Sigmoid colon (tissue), 7 donors: Measurements from ENCODE around the gene IL17D. TPM values are rescaled to one million over a fixed set of nuclear protein-coding genes. Genes with fewer than 3 reads are reported as not detected.
A peak's percentile ranks its signal among the peaks of the same experiment; 100 is the strongest.

Source experiments
- DNase-seq: peaks from one replicate; pipeline ENCODE4 v3.0.0-alpha.2; 2019
- H3K27ac ChIP-seq, 4 donors: fragments of 200-600 bp; sonication (generic); one replicate each; pipeline ENCODE4 v1.5.1; 2016 to 2019; ENCODE audit warnings: mild to moderate bottlenecking in 1 of 4
- H3K27me3 ChIP-seq, 3 donors: fragments of 200-600 bp; sonication (generic); one replicate each; pipeline ENCODE4 v1.5.1; 2019; ENCODE audit warnings: mild to moderate bottlenecking in 1 of 3
- H3K36me3 ChIP-seq, 4 donors: fragments of 200-600 bp; sonication (generic); one replicate each; pipeline ENCODE4 v1.5.1; 2016 to 2019
- H3K4me1 ChIP-seq, 4 donors: fragments of 200-600 bp; sonication (generic); one replicate each; pipeline ENCODE4 v1.5.1; 2017 to 2019
- H3K4me3 ChIP-seq, 4 donors: fragments of 200-600 bp; sonication (generic); one replicate each; pipeline ENCODE4 v1.5.1; 2017 to 2019; ENCODE audit warnings: mild to moderate bottlenecking in 2 of 4, moderate library complexity in 1 of 4
- H3K9me3 ChIP-seq, 4 donors: fragments of 200-600 bp in 3 of 4; sonication (generic) in 3 of 4; one replicate each; pipeline versions ENCODE4 v1.5.1 to v1.6.1; 2013 to 2019
- CTCF ChIP-seq, 4 experiments: fragments of 450-650 bp in 3 of 4; fragments of 200-600 bp in 1 of 4; IDR thresholded peaks; one replicate each; pipeline ENCODE4 v1.5.1; 2016 to 2019; ENCODE audit warnings: antibody characterized with exemption in 4 of 4, mild to moderate bottlenecking in 3 of 4, moderate library complexity in 2 of 4
- EP300 ChIP-seq, 4 donors: sonication (generic); formaldehyde crosslinking; IDR thresholded peaks; one replicate each; pipeline ENCODE4 v1.6.1; 2017; ENCODE audit warnings: antibody characterized with exemption in 4 of 4
- POLR2A ChIP-seq, 2 donors: fragments of 450-650 bp; IDR thresholded peaks; one replicate each; pipeline ENCODE4 v1.6.1; 2016; ENCODE audit warnings: antibody characterized with exemption in 2 of 2, mild to moderate bottlenecking in 2 of 2, moderate library complexity in 2 of 2
- POLR2AphosphoS5 ChIP-seq, 4 donors: sonication (generic); formaldehyde crosslinking; IDR thresholded peaks; one replicate each; pipeline ENCODE4 v1.6.1; 2017; ENCODE audit warnings: antibody characterized with exemption in 4 of 4
- WGBS, 2 donors: extraction: QIAGEN DNeasy Blood & Tissue Kit; methylation state at CpG; one replicate each; pipeline ENCODE4 v1.1.7; 2013; 5-methylcytosine and 5-hydroxymethylcytosine counted together
- intact Hi-C: fragments of 100-400 bp; cut with DNase I; formaldehyde crosslinking; loops from one replicate; pipeline ENCODE4 v1.15.1; 2023
- polyA plus RNA-seq, 3 donors: library from polyadenylated mRNA; stranded (reverse); fragments of 200-250 nt; gene quantifications; one replicate each; pipeline ENCODE4 v1.2.3, GENCODE V29; 2013
- total RNA-seq, 4 donors: library from RNA; depleted of rRNA; stranded (reverse); fragments of >200 nt; gene quantifications; one replicate each; pipeline ENCODE4 v1.1.0, GENCODE V29; 2016
- donor health status: healthy with polysubstance abuse.
- donor health status: Bipolar disorder and iron deficiency.
- donor health status: healthy.

Gene IL17D
- total and polyA plus RNA-seq, 7 donors: 0.52 to 3.2 (median 1.4) TPM; not detected in 1

- Histone ChIP-seq H3K9me3 (no peaks in the 10 kb centered on the region), H3K36me3 (no peaks in the 10 kb centered on the region), H3K27ac (no peak overlapping the region), H3K27me3 (peaks cover 3 to 28% (median 21%) of the 10 kb centered on the region in 3 donors), H3K4me1 (peaks cover 0 to 20% (median 17%) of the 10 kb centered on the region in 4 donors), H3K4me3 (no peak overlapping the region)
- no peak for DNase-seq
- intact Hi-C loops: no loop called here
- TF ChIP-seq POLR2A (IDR thresholded peaks at IDR 0.05) (no peak), EP300 (IDR thresholded peaks at IDR 0.05) (no peak), CTCF (IDR thresholded peaks at IDR 0.05) (no peak), POLR2AphosphoS5 (IDR thresholded peaks at IDR 0.05) (no peak)
- 79 to 92% methylated on average over 12 of the region's 12 CpGs for WGBS, 2 donors
Measured at GRCh38 chr13:20718958-20719566, 15.6 kb downstream of the IL17D start.

DNA sequence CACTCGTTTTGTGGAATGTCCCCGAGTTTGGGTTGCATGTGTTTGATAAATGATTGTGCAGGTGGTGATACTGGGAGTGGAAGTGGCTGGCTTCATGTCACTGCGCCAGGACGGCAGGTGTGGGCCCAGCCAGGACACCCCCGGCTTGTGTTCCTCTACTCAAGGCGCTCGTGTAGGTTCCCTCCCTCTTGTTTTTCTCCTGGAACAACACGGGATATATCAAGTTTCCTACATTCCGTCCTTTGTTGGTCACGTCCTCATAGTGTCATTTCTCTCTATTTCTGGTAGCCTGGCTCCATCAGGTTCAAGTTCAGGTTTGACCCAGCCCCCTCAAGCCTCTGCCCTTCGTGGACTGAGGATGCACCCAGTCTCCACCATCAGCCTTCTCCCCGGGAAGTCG lies 16.3 kb downstream of the IL17D start:
- intact Hi-C loops: no loop called here
- Histone ChIP-seq H3K27ac (no peak overlapping the region), H3K36me3 (no peaks in the 10 kb centered on the region), H3K9me3 (no peaks in the 10 kb centered on the region), H3K4me1 (peaks cover 0 to 19% (median 14%) of the 10 kb centered on the region in 4 donors), H3K27me3 (peaks cover 3 to 28% (median 21%) of the 10 kb centered on the region in 3 donors), H3K4me3 (no peak overlapping the region)
- WGBS, 2 donors: 83 to 89% methylated on average over 13 of the region's 13 CpGs
- DNase-seq: no peak
- TF ChIP-seq POLR2AphosphoS5 (IDR thresholded peaks at IDR 0.05): no peak
- no peak for TF ChIP-seq EP300 (IDR thresholded peaks at IDR 0.05)
- TF ChIP-seq POLR2A (IDR thresholded peaks at IDR 0.05): no peak

DNA sequence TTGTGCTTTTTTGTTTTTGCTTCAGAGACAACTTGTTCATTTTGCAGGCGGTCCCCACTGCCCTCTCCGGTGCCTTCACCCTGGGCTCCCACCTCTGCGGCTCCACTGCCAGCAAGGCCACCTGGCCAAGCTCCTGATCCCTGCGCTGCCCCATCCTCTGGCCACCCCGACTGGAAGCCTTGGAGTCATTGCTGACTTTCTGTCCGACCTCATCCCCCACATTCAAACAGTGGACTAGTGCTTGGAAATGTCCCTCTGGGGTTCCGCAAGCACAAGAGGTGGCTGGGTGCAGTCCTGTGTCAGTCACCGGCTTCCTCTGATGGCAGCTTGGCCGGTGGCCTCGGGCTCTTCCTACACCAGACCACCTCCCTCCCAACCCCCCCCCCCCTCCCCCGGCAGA lies 17.0 kb downstream of the IL17D start:
- H3K4me3 ChIP-seq: no peak overlapping the region
- peaks cover 3 to 28% (median 21%) of the 10 kb centered on the region in 3 donors for H3K27me3 ChIP-seq
- no peaks in the 10 kb centered on the region for H3K9me3 ChIP-seq
- no peak for DNase-seq
- no peak overlapping the region for H3K27ac ChIP-seq
- intact Hi-C loops: no loop called here
- no peaks in the 10 kb centered on the region for H3K36me3 ChIP-seq
- TF ChIP-seq CTCF (IDR thresholded peaks at IDR 0.05) (no peak), POLR2AphosphoS5 (IDR thresholded peaks at IDR 0.05) (no peak), EP300 (IDR thresholded peaks at IDR 0.05) (no peak), POLR2A (IDR thresholded peaks at IDR 0.05) (no peak)
- H3K4me1 ChIP-seq: peaks cover 0 to 17% (median 12%) of the 10 kb centered on the region in 4 donors
- WGBS, 2 donors: 89 to 95% methylated on average over 11 of the region's 11 CpGs

- intact Hi-C loops: no loop called here
Measured at GRCh38 chr13:20721058-20721453, 17.6 kb downstream of the IL17D start.

More at GRCh38 chr13:20721058-20721453, 17.6 kb downstream of the IL17D start:
- TF ChIP-seq CTCF (IDR thresholded peaks at IDR 0.05) (no peak), EP300 (IDR thresholded peaks at IDR 0.05) (no peak), POLR2AphosphoS5 (IDR thresholded peaks at IDR 0.05) (no peak), POLR2A (IDR thresholded peaks at IDR 0.05) (no peak)
- H3K36me3 ChIP-seq: no peaks in the 10 kb centered on the region
- H3K4me3 ChIP-seq: peak overlapping the region in 3 of 4 donors; percentile 36 to 50 (median 46)
- no peak for DNase-seq
- H3K9me3 ChIP-seq: no peaks in the 10 kb centered on the region
- WGBS, 2 donors: 73 to 80% methylated on average over 16 of the region's 16 CpGs
- peaks cover 0 to 17% (median 12%) of the 10 kb centered on the region in 4 donors for H3K4me1 ChIP-seq
- peaks cover 3 to 28% (median 21%) of the 10 kb centered on the region in 3 donors for H3K27me3 ChIP-seq
- H3K27ac ChIP-seq: no peak overlapping the region
